IMR-90 (cell line): ENCODE data around the gene ARL8B. TPM values are rescaled to one million over a fixed set of nuclear protein-coding genes. Genes with fewer than 3 reads are reported as not detected.

Experiments
- ATAC-seq: fragments of 200-7000 bp; cut with Tn5 transposase; 2 replicates; pipeline ENCODE4 v1.9.1; 2020; ENCODE audit warnings: low read depth, mild to moderate bottlenecking, moderate library complexity
- BruUV-seq: library from RNA; stranded (reverse); fragments of 400-500 nt; replicated peaks from 2 replicates; lab custom pipeline; 2021; lab: Mats Ljungman, UMichigan
- CTCF ChIA-PET: fragments of 300-600 bp; formaldehyde crosslinking; extraction: SDS; loops from one replicate; lab custom pipeline; 2021; ENCODE audit warnings: antibody characterized with exemption; lab: Yijun Ruan, JAX
- POLR2A ChIA-PET: fragments of 300-600 bp; sonication (Branson Sonifier 250); formaldehyde crosslinking; loops from one replicate; lab custom pipeline; 2022; ENCODE audit warnings: antibody characterized with exemption; ENCODE audit not compliant: unreplicated experiment; lab: Charles Lee
- DNase-seq: peaks from one replicate; pipeline ENCODE4 v3.0.0; 2013
- H2AFZ ChIP-seq: replicated peaks from 2 replicates; pipeline ENCODE3; 2013; ENCODE audit warnings: low read length, mild to moderate bottlenecking; ENCODE audit not compliant: poor library complexity
- H2AK5ac ChIP-seq: 2 replicates; pipeline ENCODE4 v1.6.1; 2013; ENCODE audit warnings: low read depth, low read length, inconsistent platforms
- H2AK9ac ChIP-seq: replicated peaks from 2 replicates; pipeline ENCODE3; 2013; ENCODE audit warnings: mild to moderate bottlenecking, low read depth, low read length, moderate library complexity; ENCODE audit not compliant: poor library complexity
- H2BK120ac ChIP-seq: 2 replicates; pipeline ENCODE4 v1.6.1; 2013; ENCODE audit warnings: low read depth, low read length, inconsistent platforms
- H2BK15ac ChIP-seq: 3 replicates; pipeline ENCODE4 v1.6.1; 2013; ENCODE audit warnings: low read depth, low read length, inconsistent platforms
- H2BK20ac ChIP-seq: 2 replicates; pipeline ENCODE4 v1.6.1; 2013; ENCODE audit warnings: low read depth, mild to moderate bottlenecking, inconsistent platforms, low read length, moderate library complexity
- H2BK5ac ChIP-seq: 2 replicates; pipeline ENCODE4 v1.6.1; 2013; ENCODE audit warnings: mild to moderate bottlenecking, low read depth, low read length, inconsistent platforms; ENCODE audit not compliant: poor library complexity, severe bottlenecking
- H3K14ac ChIP-seq: replicated peaks from 2 replicates; pipeline ENCODE4 v1.6.1; 2013; ENCODE audit warnings: low read depth, low read length, inconsistent platforms
- H3K18ac ChIP-seq: 2 replicates; pipeline ENCODE4 v1.6.1; 2013; ENCODE audit warnings: low read depth, low read length, control low read depth
- H3K23ac ChIP-seq: 2 replicates; pipeline ENCODE4 v1.6.1; 2013; ENCODE audit warnings: low read depth, low read length, inconsistent platforms
- H3K27ac ChIP-seq: 2 replicates; pipeline ENCODE4 v1.5.1; 2013; ENCODE audit warnings: mild to moderate bottlenecking, control low read depth, low read length; ENCODE audit not compliant: insufficient read depth
- H3K27me3 ChIP-seq: 2 replicates; pipeline ENCODE4 v1.6.1; 2013; ENCODE audit warnings: low read length; ENCODE audit not compliant: control insufficient read depth, insufficient read depth
- H3K36me3 ChIP-seq: 2 replicates; pipeline ENCODE4 v1.6.1; 2013; ENCODE audit warnings: low read length, mixed read lengths; ENCODE audit not compliant: control insufficient read depth, insufficient read depth
- H3K4ac ChIP-seq: 2 replicates; pipeline ENCODE4 v1.6.1; 2013; ENCODE audit warnings: low read depth, low read length, inconsistent platforms
- H3K4me1 ChIP-seq: 2 replicates; pipeline ENCODE4 v1.6.1; 2013; ENCODE audit warnings: low read length, mixed read lengths; ENCODE audit not compliant: control insufficient read depth, insufficient read depth
- H3K4me2 ChIP-seq: 2 replicates; pipeline ENCODE4 v1.6.1; 2013; ENCODE audit warnings: low read depth, mild to moderate bottlenecking, control low read depth, low read length, moderate library complexity
- H3K4me3 ChIP-seq: 2 replicates; pipeline ENCODE4 v1.5.1; 2013; ENCODE audit warnings: low read depth, mild to moderate bottlenecking, control low read depth, low read length, moderate library complexity; ENCODE audit not compliant: insufficient read depth
- H3K56ac ChIP-seq: 2 replicates; pipeline ENCODE4 v1.6.1; 2013; ENCODE audit warnings: low read length, inconsistent platforms; ENCODE audit not compliant: insufficient read depth; ENCODE audit errors: extremely low read depth
- H3K79me1 ChIP-seq, 2 experiments: 2 replicates each; pipeline ENCODE4 v1.6.1; 2013; ENCODE audit warnings: low read length in 2 of 2, inconsistent platforms in 1 of 2, low read depth in 1 of 2
- H3K9ac ChIP-seq: 2 replicates; pipeline ENCODE4 v1.6.1; 2013; ENCODE audit warnings: low read depth, low read length, control low read depth
- H3K9me1 ChIP-seq: 2 replicates; pipeline ENCODE4 v1.6.1; 2013; ENCODE audit warnings: low read length, inconsistent platforms; ENCODE audit not compliant: insufficient read depth
- H3K9me3 ChIP-seq: 2 replicates; pipeline ENCODE4 v1.6.1; 2013; ENCODE audit warnings: low read length; ENCODE audit not compliant: control insufficient read depth, insufficient read depth
- H4K20me1 ChIP-seq: 2 replicates; pipeline ENCODE4 v1.6.1; 2013; ENCODE audit warnings: low read length, inconsistent platforms; ENCODE audit not compliant: insufficient read depth
- H4K5ac ChIP-seq: 2 replicates; pipeline ENCODE4 v1.6.1; 2013; ENCODE audit warnings: mild to moderate bottlenecking, low read depth, low read length, control low read depth
- H4K8ac ChIP-seq, 2 experiments: 2 replicates each; pipeline ENCODE4 v1.6.1; 2013; ENCODE audit warnings: low read depth in 2 of 2, low read length in 2 of 2, control low read depth in 1 of 2, inconsistent platforms in 1 of 2
- H4K91ac ChIP-seq: 2 replicates; pipeline ENCODE4 v1.6.1; 2013; ENCODE audit warnings: low read depth, low read length, inconsistent platforms; ENCODE audit not compliant: insufficient read depth
- MXI1 ChIP-seq: IDR thresholded peaks from 2 replicates; pipeline ENCODE4 v1.6.1; 2012; ENCODE audit warnings: low read depth, mild to moderate bottlenecking, low read length, moderate library complexity, borderline replicate concordance
- WGBS, 2 experiments: methylation state at CpG; one replicate each; pipeline versions ENCODE4 v1.1.5 to v1.1.7; 2013; ENCODE audit warnings: missing lambda C conversion rate in 2 of 2; ENCODE audit not compliant: insufficient read length in 1 of 2; ENCODE audit errors: extremely low coverage in 2 of 2; 5-methylcytosine and 5-hydroxymethylcytosine counted together
- dilution Hi-C: fragments of 300-500 bp; cut with HindIII; formaldehyde crosslinking; loops from one replicate; pipeline ENCODE4 v1.14.3; 2018; ENCODE audit warnings: low sequenced_read_pairs; ENCODE audit not compliant: unreplicated experiment
- in situ Hi-C: fragments of 300-500 bp; cut with MboI; formaldehyde crosslinking; loops from 3 replicates; pipeline ENCODE4 v1.14.3; 2019; ENCODE audit warnings: low sequenced_read_pairs, inconsistent platforms, mixed read lengths
- intact Hi-C: fragments of 100-400 bp; cut with micrococcal nuclease; formaldehyde crosslinking; loops from 2 replicates; pipeline ENCODE4 v1.10.0; 2022
- polyA plus RNA-seq, 3 experiments: library from polyadenylated mRNA; depleted of rRNA; stranded (reverse); fragments of >200 nt; gene quantifications; 2 replicates each; pipeline ENCODE4 v1.2.3, GENCODE V29; 2012; ENCODE audit warnings: low replicate concordance in 1 of 3
- total RNA-seq: library from RNA; depleted of rRNA; stranded (reverse); fragments of >200 nt; gene quantifications from 2 replicates; pipeline ENCODE4 v1.2.3, GENCODE V29; 2012
- TF ChIP-seq, protein P1 (sequence below): fragments of 150-350 bp; IDR thresholded peaks from 2 replicates; pipeline ENCODE4 v1.6.1; 2017; ENCODE audit warnings: mild to moderate bottlenecking, antibody characterized with exemption, low read length, low read depth

Gene ARL8B
- total and polyA plus RNA-seq, 2 of the 4 experiments (the other 2 are of a cell fraction): 32.3 to 47.0 TPM

DNA sequence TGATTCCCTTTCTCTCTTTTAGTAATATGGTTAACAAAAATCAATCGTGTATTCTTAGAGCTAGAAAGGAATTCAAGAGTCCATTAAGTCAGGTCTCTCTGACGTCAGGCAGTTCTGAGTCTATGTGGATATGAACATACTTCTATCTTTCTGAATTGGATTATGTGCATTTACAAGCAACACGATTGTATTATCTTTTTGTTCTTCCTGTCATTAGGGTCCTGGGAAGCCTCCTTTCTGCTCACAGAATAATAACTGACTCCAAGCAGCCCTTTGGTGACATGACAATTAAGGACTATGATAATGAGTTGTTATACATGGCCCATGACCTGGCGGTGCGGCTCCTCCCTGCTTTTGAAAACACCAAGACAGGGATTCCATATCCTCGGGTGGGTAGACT is 79.4 kb downstream of the ARL8B start:
- Histone ChIP-seq H3K9me3 (no peaks in the 10 kb centered on the region), H3K9me1 (no peaks in the 10 kb centered on the region; the same call in 1 of the 2 replicates), H2AFZ (no peak overlapping the region), H3K56ac (no peak overlapping the region), H3K4me1 (peaks cover 16% of the 10 kb centered on the region), H4K20me1 (no peaks in the 10 kb centered on the region), H2BK120ac (no peak overlapping the region), H4K8ac (no peak overlapping the region), H3K4me2 (no peak overlapping the region), H2AK9ac (no peak overlapping the region), H3K14ac (no peak overlapping the region), H3K27me3 (no peaks in the 10 kb centered on the region), H3K79me1 (peaks cover 28 to 40% of the 10 kb centered on the region in 2 experiments), H3K18ac (no peak overlapping the region), H3K9ac (no peak overlapping the region), H3K4me3 (no peak overlapping the region), H4K5ac (no peak overlapping the region), H2BK15ac (no peak overlapping the region), H2BK5ac (no peak overlapping the region), H3K36me3 (peaks cover 41% of the 10 kb centered on the region), H2AK5ac (no peak overlapping the region), H4K91ac (no peak overlapping the region), H2BK20ac (no peak overlapping the region), H3K23ac (no peak overlapping the region), H3K4ac (no peak overlapping the region), H3K27ac (no peak overlapping the region)
- dilution Hi-C loops: no loop called here
- intact Hi-C loops: no loop called here
- no CpG with 5 or more reads among the region's 6 CpGs for WGBS, 2 experiments
- no TSS peak for BruUV-seq
- TF ChIP-seq MXI1: no peak
- TF ChIP-seq, protein P1, sequence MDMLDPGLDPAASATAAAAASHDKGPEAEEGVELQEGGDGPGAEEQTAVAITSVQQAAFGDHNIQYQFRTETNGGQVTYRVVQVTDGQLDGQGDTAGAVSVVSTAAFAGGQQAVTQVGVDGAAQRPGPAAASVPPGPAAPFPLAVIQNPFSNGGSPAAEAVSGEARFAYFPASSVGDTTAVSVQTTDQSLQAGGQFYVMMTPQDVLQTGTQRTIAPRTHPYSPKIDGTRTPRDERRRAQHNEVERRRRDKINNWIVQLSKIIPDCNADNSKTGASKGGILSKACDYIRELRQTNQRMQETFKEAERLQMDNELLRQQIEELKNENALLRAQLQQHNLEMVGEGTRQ: no peak
- ATAC-seq: no peak
- no peak for DNase-seq
- ChIA-PET CTCF (no interaction called here), POLR2A (no interaction called here)
- in situ Hi-C loops: no loop called here
